ENCODE measurements around the gene PKN3. TPM values are rescaled to one million over a fixed set of nuclear protein-coding genes. Genes with fewer than 3 reads are reported as not detected.

The PKN3 gene
- total and polyA plus RNA-seq, 2 of the 13 experiments (the other 11 are each of a cell fraction or from before 2014, with no cell fraction given), result 10.5 to 13.2 TPM

DNA sequence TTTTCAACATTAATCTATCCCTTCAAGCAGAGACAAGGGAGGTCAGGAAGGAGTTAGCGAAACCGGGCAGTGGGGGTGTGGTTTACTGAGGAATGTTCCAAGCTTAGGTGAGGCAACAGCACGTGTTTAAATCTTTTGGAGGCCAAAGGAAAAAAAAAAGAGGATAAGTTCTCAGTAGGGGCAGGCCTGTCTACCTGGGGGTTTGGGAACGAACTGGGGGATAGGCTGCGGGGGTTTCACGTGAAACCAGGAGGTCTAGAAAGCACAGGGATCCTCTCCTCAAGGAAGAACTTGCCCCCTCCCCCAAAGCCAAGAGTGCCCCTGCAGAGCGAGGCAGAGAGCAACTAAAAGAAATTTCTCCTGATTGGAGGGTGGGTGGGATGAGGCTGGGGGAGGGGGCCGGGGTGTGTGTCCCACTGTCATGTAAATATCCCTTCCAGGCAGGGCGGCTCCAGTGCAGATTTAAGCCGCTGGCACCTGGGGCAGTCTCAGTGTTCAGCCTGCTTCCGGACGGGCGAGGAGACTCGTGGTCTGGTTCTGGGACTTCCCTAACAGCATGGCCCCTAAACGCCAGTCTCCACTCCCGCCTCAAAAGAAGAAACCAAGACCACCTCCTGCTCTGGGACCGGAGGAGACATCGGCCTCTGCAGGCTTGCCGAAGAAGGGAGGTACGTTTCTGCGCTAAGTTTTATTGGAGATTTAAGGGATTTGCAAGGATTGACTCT is 18.8 kb upstream of the PKN3 start (continued):
- TF ChIP-seq, protein P1, sequence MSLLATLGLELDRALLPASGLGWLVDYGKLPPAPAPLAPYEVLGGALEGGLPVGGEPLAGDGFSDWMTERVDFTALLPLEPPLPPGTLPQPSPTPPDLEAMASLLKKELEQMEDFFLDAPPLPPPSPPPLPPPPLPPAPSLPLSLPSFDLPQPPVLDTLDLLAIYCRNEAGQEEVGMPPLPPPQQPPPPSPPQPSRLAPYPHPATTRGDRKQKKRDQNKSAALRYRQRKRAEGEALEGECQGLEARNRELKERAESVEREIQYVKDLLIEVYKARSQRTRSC (CRISPR knock-in tag; IDR thresholded peaks at IDR 0.05; ENCODE audit: low read depth), result no peak
- TF ChIP-seq, protein P2, sequence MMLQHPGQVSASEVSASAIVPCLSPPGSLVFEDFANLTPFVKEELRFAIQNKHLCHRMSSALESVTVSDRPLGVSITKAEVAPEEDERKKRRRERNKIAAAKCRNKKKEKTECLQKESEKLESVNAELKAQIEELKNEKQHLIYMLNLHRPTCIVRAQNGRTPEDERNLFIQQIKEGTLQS (CRISPR knock-in tag; IDR thresholded peaks at IDR 0.05), result no peak
- TF ChIP-seq, protein P3, sequence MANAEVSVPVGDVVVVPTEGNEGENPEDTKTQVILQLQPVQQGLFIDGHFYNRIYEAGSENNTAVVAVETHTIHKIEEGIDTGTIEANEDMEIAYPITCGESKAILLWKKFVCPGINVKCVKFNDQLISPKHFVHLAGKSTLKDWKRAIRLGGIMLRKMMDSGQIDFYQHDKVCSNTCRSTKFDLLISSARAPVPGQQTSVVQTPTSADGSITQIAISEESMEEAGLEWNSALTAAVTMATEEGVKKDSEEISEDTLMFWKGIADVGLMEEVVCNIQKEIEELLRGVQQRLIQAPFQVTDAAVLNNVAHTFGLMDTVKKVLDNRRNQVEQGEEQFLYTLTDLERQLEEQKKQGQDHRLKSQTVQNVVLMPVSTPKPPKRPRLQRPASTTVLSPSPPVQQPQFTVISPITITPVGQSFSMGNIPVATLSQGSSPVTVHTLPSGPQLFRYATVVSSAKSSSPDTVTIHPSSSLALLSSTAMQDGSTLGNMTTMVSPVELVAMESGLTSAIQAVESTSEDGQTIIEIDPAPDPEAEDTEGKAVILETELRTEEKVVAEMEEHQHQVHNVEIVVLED (CRISPR knock-in tag; IDR thresholded peaks at IDR 0.05; ENCODE audit: borderline replicate concordance), result no peak
- TF ChIP-seq, protein P4, sequence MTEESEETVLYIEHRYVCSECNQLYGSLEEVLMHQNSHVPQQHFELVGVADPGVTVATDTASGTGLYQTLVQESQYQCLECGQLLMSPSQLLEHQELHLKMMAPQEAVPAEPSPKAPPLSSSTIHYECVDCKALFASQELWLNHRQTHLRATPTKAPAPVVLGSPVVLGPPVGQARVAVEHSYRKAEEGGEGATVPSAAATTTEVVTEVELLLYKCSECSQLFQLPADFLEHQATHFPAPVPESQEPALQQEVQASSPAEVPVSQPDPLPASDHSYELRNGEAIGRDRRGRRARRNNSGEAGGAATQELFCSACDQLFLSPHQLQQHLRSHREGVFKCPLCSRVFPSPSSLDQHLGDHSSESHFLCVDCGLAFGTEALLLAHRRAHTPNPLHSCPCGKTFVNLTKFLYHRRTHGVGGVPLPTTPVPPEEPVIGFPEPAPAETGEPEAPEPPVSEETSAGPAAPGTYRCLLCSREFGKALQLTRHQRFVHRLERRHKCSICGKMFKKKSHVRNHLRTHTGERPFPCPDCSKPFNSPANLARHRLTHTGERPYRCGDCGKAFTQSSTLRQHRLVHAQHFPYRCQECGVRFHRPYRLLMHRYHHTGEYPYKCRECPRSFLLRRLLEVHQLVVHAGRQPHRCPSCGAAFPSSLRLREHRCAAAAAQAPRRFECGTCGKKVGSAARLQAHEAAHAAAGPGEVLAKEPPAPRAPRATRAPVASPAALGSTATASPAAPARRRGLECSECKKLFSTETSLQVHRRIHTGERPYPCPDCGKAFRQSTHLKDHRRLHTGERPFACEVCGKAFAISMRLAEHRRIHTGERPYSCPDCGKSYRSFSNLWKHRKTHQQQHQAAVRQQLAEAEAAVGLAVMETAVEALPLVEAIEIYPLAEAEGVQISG (CRISPR knock-in tag; IDR thresholded peaks at IDR 0.05), result 0 out of 2 replicates have a peak, but pooled peaks have one; percentile 11
- TF ChIP-seq, protein P5, sequence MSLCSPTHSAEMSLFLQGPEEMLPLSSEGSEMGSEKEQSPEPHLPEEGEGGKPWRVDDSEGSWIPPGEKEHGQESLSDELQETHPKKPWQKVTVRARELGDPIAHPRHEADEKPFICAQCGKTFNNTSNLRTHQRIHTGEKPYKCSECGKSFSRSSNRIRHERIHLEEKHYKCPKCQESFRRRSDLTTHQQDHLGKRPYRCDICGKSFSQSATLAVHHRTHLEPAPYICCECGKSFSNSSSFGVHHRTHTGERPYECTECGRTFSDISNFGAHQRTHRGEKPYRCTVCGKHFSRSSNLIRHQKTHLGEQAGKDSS (CRISPR knock-in tag; IDR thresholded peaks at IDR 0.05; ENCODE audit: borderline replicate concordance, low read depth), result no peak
- TF ChIP-seq SRSF1 (optimal IDR thresholded peaks at IDR 0.05; ENCODE audit: low read depth, low read length) (no peak), FOXA1 (IDR thresholded peaks at IDR 0.05) (no peak), FOXA1 (CRISPR knock-in tag; IDR thresholded peaks at IDR 0.05) (no peak), ZBTB42 (CRISPR knock-in tag; IDR thresholded peaks at IDR 0.05) (no peak), DR1 (CRISPR knock-in tag; IDR thresholded peaks at IDR 0.05) (no peak), ZNF546 (CRISPR knock-in tag; conservative IDR thresholded peaks at IDR 0.05) (0 out of 2 replicates have a peak, but pooled peaks have one; percentile 3), SRSF4 (IDR thresholded peaks at IDR 0.05; ENCODE audit: low read depth, low read length, poor library complexity, severe bottlenecking) (no peak), ZNF839 (CRISPR knock-in tag; IDR thresholded peaks at IDR 0.05; ENCODE audit: borderline replicate concordance) (no peak), ZNF879 (CRISPR knock-in tag; IDR thresholded peaks at IDR 0.05) (no peak), SKI (IDR thresholded peaks at IDR 0.05; ENCODE audit: partially characterized antibody) (no peak)
